AG10803 (cell line): ENCODE results near the gene ASPDH.

ENCODE experiments used
- DNase-seq: peaks from one replicate; pipeline ENCODE4 v3.0.0; 2010; ENCODE audit warnings: low read depth
- H3K4me3 ChIP-seq: 2 replicates; pipeline ENCODE4 v1.5.1; 2011; ENCODE audit warnings: mild to moderate bottlenecking, low read length, control low read depth
- CTCF ChIP-seq: conservative IDR thresholded peaks from 2 replicates; pipeline ENCODE4 v1.5.1; 2011; ENCODE audit warnings: mild to moderate bottlenecking, low read length, control low read depth, inconsistent platforms

The ASPDH gene

GRCh38 chr19:50506700-50507099 lies 7.0 kb downstream of the ASPDH start:
- H3K4me3 ChIP-seq, result no peak overlapping the region
- TF ChIP-seq CTCF, result no peak
- DNase-seq, result no peak

GRCh38 chr19:50505856-50506611 lies 7.7 kb downstream of the ASPDH start:
- no peak for TF ChIP-seq CTCF
- no peak overlapping the region for H3K4me3 ChIP-seq
- DNase-seq, result no peak

GRCh38 chr19:50501568-50502475 lies 11.9 kb downstream of the ASPDH start:
- H3K4me3 ChIP-seq, result no peak overlapping the region
- DNase-seq, result no peak
- TF ChIP-seq CTCF, result no peak

GRCh38 chr19:50501186-50501567 lies 12.5 kb downstream of the ASPDH start:
- TF ChIP-seq CTCF, result no peak
- DNase-seq, result no peak
- H3K4me3 ChIP-seq, result no peak overlapping the region

- no peak overlapping the region for H3K4me3 ChIP-seq
- TF ChIP-seq CTCF, result no peak
- no peak for DNase-seq
These were observed 13.0 kb downstream of the ASPDH start for GRCh38 chr19:50500753-50501151.

GRCh38 chr19:50500060-50500752 lies 13.5 kb downstream of the ASPDH start:
- H3K4me3 ChIP-seq, result no peak overlapping the region
- no peak for TF ChIP-seq CTCF
- DNase-seq, result no peak
